Measurements from ENCODE around the gene HLA-DQA1. TPM values are rescaled to one million over a fixed set of nuclear protein-coding genes. Genes with fewer than 3 reads are reported as not detected.
"Not testable (repeated sequence)": the region's sequence is repeated elsewhere in the genome, so short reads cannot be mapped to it uniquely, and the experiment has no call there.

HLA-DQA1 gene
- total and polyA plus RNA-seq, 8 donors: 1.1 to 16.2 (median 6.4) TPM; not detected in 3

DNA sequence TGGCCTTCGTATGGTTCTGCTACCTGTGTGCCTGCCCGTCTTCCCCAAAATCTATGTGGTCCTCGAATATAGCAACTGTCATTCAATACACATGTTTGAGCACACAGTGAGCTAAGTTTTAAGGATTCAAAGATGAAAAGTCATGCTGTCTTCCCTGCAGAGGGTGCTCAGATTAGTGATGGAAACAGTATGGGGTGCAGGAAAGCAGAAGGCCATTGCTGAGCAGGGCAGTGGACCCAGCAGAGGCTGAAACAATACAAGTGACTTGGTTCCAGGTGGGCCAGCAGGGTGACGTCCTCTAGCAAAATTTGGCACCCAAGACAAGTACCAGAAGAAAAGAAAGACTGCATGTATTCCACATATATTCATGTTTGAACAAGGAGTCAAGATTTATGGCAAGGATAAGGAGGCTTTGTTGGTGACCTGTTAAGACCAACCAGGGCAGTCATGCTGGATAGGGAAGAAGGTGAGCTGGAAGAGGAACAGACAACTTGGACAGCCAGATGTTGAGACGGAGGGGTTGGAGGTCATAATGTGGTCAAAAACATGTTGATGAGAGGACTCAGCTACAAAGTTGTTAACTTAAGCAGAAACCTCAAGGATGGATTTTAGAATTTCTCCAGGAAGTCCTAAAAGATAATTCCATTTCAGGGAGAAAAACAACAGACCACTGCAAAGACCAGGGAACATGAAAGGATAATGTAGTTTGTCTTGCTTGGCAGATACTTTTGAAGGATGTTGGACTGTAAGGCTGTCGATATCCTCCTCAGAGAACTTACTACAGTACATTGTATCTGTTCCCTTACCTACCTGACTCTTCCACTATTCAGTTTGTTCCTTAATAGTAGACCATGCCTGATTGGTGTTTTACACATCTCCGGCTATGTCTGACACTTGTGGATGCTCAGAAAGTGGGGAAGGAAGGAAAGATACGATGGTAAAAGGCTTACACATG is 2.5 kb downstream of the HLA-DQA1 start:
- no peaks in the 10 kb centered on the region for H3K4me1 ChIP-seq
- H3K36me3 ChIP-seq: no peaks in the 10 kb centered on the region
- TF ChIP-seq POLR2AphosphoS5 (IDR thresholded peaks at IDR 0.05) (no peak), EP300 (IDR thresholded peaks at IDR 0.05) (no peak), POLR2A (IDR thresholded peaks at IDR 0.05) (no peak)
- TF ChIP-seq, protein P1, sequence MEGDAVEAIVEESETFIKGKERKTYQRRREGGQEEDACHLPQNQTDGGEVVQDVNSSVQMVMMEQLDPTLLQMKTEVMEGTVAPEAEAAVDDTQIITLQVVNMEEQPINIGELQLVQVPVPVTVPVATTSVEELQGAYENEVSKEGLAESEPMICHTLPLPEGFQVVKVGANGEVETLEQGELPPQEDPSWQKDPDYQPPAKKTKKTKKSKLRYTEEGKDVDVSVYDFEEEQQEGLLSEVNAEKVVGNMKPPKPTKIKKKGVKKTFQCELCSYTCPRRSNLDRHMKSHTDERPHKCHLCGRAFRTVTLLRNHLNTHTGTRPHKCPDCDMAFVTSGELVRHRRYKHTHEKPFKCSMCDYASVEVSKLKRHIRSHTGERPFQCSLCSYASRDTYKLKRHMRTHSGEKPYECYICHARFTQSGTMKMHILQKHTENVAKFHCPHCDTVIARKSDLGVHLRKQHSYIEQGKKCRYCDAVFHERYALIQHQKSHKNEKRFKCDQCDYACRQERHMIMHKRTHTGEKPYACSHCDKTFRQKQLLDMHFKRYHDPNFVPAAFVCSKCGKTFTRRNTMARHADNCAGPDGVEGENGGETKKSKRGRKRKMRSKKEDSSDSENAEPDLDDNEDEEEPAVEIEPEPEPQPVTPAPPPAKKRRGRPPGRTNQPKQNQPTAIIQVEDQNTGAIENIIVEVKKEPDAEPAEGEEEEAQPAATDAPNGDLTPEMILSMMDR (IDR thresholded peaks at IDR 0.05): no peak
- no peak for DNase-seq
- H3K27ac ChIP-seq: no peak overlapping the region
- intact Hi-C loops (cut with DNase I; ENCODE audit: low total_unique reads): no loop called here
- no peaks in the 10 kb centered on the region for H3K9me3 ChIP-seq
- WGBS, 5 donors: 1 to 85% (median 61%) methylated on average over 8 of the region's 8 CpGs
- H3K27me3 ChIP-seq: peaks cover 0 to 10% (median 0%) of the 10 kb centered on the region in 3 donors
- no peak overlapping the region for H3K4me3 ChIP-seq

DNA sequence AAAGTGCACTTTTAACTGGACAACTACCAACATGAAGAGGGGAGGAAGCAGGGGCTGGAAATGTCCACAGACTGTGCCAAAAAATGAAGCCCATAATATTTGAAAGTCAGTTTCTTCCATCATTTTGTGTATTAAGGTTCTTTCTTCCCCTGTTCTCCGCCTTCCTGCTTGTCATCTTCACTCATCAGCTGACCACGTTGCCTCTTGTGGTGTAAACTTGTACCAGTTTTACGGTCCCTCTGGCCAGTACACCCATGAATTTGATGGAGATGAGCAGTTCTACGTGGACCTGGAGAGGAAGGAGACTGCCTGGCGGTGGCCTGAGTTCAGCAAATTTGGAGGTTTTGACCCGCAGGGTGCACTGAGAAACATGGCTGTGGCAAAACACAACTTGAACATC is 3.9 kb downstream of the HLA-DQA1 start:
- intact Hi-C loops (cut with DNase I; ENCODE audit: low total_unique reads): no loop called here

DNA sequence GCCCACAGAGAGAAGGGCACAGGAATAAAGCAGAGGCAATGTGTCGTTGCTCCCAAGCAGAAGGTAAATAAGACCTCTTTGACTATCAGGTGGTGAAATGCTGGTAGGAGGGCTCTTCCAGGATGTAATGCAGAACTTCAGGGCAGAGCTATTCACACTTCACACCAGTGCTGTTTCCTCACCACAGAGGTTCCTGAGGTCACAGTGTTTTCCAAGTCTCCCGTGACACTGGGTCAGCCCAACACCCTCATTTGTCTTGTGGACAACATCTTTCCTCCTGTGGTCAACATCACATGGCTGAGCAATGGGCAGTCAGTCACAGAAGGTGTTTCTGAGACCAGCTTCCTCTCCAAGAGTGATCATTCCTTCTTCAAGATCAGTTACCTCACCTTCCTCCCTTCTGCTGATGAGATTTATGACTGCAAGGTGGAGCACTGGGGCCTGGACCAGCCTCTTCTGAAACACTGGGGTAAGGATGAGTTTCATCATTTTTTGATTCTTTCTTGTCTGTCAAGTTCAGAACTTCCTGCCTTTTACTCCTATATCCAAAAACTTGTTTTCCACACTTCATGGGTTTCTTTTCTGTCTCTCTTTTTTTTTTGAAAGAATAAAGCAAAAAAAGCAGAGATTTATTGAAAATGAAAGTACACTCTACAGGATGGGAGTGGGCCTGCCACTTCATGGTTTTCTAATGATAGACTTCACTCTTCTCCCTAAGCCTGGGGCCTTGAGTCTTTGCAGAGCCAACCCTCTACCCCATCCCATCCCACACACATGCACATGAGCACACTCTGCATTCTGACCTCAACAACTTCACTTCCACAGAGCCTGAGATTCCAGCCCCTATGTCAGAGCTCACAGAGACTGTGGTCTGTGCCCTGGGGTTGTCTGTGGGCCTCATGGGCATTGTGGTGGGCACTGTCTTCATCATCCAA is 4.8 kb downstream of the HLA-DQA1 start:
- H3K36me3 ChIP-seq; H3K27me3 ChIP-seq; H3K4me1 ChIP-seq; H3K27ac ChIP-seq; DNase-seq; H3K4me3 ChIP-seq; intact Hi-C loops (cut with DNase I; ENCODE audit: low total_unique reads); H3K9me3 ChIP-seq: not testable (repeated sequence)
- WGBS, 5 donors: 25 to 79% (median 62%) methylated on average over 1 to 2 of the region's 2 CpGs

More for the DNA sequence above, 3.9 kb downstream of the HLA-DQA1 start:
- WGBS, 5 donors: 54 to 89% (median 81%) methylated on average over 6 of the region's 6 CpGs
- Histone ChIP-seq H3K36me3 (no peaks in the 10 kb centered on the region), H3K27me3 (no peaks in the 10 kb centered on the region), H3K4me1 (no peaks in the 10 kb centered on the region), H3K27ac (no peak overlapping the region), H3K9me3 (no peaks in the 10 kb centered on the region), H3K4me3 (no peak overlapping the region)
- TF ChIP-seq, protein P1 (IDR thresholded peaks at IDR 0.05): no peak
- TF ChIP-seq POLR2AphosphoS5 (IDR thresholded peaks at IDR 0.05) (no peak), EP300 (IDR thresholded peaks at IDR 0.05) (no peak), POLR2A (IDR thresholded peaks at IDR 0.05) (no peak)
- no peak for DNase-seq

DNA sequence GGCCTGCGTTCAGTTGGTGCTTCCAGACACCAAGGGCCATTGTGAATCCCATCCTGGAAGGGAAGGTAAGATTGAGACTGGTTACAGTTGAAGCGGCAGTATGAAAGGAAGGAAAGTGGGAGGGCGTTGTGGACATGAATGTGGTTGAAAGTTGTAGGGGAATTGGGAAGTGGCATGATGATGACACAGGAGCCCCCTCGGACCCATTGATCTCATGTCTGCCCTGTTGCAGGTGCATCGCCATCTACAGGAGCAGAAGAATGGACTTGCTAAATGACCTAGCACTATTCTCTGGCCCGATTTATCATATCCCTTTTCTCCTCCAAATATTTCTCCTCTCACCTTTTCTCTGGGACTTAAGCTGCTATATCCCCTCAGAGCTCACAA is 5.5 kb downstream of the HLA-DQA1 start:
- no peaks in the 10 kb centered on the region for H3K36me3 ChIP-seq
- intact Hi-C loops (cut with DNase I; ENCODE audit: low total_unique reads): no loop called here
- TF ChIP-seq EP300 (IDR thresholded peaks at IDR 0.05) (no peak), POLR2A (IDR thresholded peaks at IDR 0.05) (no peak), POLR2AphosphoS5 (IDR thresholded peaks at IDR 0.05) (no peak)
- TF ChIP-seq, protein P1 (IDR thresholded peaks at IDR 0.05): no peak
- H3K4me3 ChIP-seq: no peak overlapping the region
- WGBS, 5 donors: 69 to 89% (median 80%) methylated on average over 1 to 6 of the region's 6 CpGs
- H3K9me3 ChIP-seq: no peaks in the 10 kb centered on the region
- no peak for DNase-seq
- H3K27ac ChIP-seq: no peak overlapping the region
- no peaks in the 10 kb centered on the region for H3K4me1 ChIP-seq
- no peaks in the 10 kb centered on the region for H3K27me3 ChIP-seq

Data from stomach (tissue), 9 donors.